Fibroblast of the conjunctiva (primary cell): ENCODE measurements around the gene MB.

Source experiments
- DNase-seq: peaks from one replicate; pipeline ENCODE4 v3.0.0-alpha.2; 2010; ENCODE audit warnings: low read depth

MB gene

DNA sequence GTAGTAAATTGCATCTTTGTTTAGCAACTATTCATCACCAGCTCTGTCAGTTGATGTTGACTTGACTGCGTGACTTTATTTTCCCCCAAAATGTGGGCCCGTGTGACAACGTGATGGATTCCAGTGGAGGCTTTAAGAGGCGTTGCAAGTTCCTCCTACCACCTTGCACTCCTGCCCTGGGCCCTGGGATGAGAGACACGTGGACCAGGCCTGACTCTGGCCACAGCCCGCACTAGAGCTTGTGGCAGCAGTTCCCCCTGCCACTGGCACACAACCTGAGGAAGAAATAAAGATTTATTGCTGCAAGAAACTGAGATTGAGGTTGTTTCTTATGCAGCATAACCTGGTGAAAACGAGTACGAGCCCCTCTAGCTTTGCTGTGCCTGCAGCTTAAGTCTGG is 44.6 kb downstream of the MB start:
- DNase-seq = no peak

DNA sequence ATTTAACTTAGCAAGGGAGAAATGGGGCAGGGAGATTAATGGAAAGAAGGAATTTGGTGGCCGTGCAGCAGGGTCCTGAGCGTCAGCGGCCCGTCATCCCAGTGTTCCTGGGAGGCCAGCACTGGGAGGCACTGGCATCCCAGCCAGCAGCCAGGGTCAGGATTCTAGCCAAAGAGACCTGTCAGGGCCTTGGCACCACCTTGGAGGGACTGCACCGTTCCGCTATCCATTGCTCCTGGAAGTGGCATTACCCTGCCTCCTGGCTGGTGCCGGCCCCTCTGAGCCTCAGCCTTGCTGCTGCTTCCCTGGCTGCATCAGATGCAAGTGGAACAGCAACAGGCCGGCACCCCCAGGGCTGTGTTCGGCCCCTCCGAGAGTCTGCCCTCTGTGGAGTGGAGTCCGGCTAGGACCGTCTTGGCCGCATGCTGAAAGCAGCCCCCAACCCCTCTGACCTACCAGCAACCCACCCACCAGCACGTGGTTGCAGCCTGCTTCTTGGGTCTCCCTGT is 46.4 kb downstream of the MB start:
- DNase-seq = no peak

DNA sequence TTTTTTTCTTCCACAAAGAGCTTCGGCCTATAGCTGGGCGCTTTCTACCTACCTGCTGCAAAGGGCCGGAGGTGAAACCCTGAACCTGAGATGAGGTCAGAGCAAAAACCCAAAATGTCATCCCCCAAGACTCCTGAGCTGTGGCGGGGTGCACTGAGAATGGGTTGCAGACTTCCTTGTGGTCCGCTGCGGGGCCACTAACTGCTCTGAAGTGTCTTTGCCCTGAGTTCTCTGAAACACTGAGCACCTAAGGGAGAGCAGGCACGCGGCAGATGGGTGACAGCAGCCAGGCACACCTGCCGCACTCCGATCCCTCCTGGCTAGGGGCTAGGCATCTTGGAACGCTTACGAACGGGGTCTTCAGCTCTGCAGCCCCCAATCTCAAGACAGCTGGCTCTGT is 47.2 kb downstream of the MB start:
- no peak for DNase-seq

DNA sequence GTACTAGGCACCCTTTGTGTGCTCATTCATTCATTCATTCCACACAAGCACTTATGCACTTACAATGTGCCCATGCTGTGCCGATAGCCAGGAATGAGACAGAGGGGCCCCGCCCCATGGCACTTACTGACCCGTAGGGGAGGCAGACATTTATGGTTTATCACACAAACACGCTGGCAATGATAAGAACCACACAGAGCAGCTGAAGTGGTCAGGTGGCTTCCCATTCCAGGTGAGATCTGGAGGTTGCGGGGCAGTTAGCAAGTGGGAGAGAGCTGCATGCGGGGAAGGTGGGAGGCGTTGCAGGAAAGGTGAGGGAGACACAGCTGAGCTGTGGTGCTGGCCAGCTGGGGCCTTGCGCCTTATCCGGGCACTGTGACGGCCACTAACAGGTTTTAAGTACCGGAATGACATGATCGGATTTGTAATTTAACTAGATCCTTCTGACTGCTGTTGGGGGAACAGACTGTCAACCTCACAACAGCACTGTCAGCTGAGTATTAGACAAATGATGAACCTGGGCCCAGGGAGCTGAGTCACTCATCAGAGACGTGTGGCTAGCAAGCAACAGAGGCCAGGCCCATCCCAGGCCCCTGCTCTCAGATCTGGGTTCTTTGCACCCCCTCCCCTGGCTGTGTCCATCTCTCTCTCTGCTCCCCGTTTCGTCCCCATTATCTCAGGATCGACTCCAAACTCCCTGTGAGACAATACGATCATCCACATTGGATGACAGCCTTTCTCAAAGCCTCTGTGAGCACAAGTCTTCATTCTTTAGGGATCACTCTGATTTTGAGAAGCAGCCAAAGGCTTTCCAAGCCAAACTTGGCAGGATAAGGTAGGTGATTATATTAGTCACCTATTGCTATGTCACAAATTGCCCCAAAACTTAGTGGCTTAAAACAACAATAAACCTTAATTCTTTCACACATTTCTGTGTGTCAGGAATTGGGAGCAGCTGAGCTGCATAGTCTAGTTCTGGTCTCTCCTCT is 48.1 kb downstream of the MB start:
- DNase-seq = no peak

DNA sequence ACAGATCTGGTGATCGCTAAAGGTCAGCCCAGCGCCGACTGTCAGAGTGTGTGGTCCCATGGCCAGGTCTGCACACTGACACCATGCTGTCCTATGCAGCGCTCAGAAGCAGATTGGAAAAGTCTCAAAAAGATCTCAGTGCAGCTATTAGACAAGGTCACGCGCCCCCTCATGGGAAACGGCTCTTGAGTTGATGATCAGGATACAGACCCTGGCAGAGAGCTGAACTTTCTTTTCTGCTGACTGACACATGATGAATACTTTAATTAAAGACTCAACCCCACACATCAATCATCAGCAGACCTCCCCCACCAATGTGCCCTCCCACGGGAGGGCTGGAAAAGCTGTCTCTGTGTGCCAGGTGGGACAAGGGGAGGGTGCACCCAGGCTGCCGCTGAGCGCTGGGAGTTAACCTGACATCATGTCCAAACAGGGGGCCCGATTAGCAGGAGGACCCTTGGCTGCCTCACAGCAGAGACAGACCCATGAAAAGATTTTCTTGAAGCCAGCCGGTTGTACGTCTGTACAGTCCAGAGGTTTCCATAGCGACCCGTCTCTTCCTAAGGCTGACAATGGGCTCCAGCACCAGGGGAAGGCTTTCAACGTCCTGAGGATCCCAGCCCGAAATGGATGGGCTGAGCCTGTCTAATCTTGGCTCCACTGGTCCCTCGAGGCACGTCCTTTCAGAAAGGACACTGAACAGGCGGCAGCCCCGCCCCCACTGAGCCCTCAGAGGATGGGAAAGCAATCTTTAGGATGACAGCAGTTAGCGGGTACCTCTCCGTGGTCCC is 49.6 kb downstream of the MB start:
- DNase-seq = no peak

DNA sequence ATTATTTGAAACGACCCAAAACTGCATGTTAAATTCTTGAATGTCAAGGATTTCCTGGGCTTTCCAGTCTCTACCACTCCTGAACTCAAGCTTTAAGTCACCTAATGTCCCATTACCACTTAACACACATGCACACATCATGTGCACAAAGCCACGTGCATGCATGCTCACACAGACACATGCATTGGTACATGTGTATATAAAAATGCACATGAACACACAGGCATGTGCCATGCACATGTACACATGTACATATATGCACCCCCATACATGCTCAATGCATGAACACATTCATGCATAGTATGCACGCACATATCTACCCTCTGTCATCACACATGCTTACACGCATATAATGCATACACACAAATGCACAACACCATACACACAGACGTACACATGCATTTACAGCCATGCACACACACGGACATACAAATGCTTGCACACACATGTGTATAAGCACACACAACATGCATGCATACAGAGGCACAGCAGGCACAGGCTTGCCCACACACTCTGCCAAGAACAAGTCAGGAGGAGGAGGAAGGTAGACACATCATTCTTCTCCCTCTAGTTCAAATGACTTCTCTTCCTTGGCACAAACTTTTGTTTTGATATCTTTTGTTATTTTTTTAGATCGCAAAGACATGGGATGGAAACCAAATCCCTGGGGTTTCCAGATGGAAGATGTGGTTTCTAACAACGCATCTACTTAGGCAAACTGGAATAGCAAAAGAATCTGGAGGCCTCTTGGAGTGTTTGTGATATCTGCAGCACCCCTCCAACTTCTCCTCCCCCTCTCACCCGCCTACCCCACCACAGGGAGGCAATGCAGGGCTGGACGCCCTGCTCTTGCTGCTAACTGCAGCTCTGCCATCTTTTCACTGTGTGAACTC is 51.9 kb downstream of the MB start:
- DNase-seq = peak; percentile 49

DNA sequence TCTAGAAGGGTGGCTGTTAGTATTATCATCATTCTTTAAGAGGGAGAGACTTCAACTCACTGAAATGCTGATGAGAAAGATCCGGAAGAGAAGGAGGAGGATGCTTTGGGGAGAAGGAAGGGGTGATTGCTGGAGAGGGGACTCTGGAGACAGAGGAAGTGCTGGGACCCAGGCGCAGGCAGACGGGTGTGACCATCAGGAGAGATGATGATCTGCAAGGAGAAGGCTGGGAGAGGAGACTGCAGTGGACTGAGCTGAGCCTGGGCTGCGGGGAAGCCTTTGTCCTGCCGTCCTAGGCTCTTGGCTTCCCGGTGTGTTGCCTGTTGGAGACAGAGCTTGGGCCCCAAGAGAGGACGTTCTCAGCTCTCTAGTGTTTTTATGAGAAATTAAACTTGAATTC is 53.9 kb downstream of the MB start:
- DNase-seq = no peak

DNA sequence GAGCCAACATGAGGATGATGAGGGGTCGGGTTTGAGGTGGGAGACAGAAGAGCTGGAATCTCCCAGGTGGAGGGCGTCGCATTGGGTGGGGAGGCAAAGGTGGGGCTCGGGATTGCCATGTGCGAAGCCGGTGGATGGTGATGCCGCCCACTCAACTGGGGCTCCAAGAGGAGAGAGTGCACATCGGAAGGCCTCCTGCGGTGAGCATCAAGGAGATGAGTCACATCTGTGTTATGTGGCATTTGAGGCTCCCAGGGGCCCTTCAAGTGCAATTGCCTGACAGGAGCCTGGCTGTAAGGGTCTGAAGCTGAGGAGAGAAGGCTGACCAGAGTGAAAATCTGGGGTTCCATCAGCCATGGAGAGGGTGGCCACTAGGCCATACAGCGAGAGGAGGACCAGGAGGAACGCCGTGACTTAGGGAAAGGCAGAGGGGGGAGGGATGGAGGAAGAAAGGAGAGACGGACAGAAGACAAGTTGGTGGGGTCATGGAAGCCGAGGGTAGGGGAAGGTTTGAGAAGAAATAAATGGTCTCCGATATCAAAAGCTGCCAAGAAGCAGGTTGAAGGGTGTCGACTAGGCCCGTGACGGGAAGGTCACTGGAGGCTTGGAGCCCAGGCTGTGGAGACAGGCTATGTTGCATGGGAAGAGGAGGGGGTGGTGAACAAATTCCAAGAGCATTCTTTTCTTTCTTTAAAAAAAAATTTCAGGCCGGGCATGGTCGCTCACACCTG is 55.2 kb downstream of the MB start:
- peak; percentile 16 for DNase-seq

DNA sequence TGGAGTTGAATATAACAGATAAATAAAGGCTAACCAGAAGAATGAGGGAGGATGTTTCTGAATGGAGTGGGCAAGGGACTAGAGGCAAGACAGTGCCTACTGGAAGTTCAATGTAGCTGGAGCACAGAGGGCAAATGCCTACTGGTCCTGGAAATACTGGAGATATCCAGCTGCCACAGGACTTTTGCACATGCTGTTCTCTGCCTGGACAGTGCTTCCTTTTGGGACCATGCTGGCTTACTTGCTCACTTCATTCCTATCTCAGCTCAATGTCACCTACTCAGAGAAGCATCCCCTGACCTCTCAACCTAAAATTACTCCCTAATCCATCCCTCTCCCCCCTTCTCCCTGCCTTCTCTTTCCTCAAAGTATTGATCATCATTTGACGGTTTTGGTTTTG is 56.3 kb downstream of the MB start:
- DNase-seq = no peak

DNA sequence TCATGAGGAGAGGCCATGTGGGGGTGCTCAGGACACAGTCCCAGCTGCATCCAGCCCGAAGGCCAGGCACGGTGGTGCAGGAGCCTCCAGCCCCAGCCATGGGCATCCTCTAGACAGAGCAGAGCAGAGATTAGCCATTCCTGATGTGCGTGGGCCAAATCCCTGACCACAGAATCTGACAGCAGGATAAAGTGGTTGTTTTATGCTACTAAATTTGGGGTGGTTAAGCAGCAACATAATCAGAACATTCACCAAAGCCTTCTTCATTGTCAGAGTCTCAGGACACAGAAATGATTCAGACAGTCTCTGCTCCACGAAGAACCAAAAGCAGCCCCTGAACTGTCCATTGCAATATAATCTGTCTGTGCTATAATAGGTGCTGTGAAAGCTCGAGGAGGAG is 56.8 kb downstream of the MB start:
- no peak for DNase-seq

DNA sequence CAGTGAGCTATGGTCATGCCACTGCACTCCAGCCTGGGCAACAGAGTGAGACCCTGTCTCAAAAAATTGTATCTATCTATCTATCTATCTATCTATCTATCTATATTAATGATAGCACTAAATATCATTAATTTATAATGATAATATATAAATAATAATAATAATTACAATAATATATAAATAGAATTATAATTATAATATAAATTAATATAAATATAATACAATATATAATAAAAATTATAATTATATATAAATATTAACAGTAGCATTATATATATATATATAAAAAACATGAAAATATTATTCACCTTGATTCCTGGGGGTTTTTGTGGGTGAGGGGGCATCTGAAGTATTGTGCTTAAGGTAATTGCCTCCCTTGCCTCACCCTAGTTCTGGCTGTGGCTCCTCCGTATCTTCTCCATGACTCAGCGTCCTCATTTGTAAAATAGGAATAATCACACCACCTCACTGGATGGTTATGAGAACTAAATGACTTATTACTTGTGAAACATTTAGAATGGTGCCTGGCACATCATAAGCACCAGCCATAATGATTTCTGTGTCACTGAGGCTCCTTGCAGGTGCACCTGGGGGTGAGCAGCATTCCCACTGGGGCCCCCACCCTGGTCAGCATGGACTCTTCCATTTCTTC is 57.6 kb downstream of the MB start:
- DNase-seq = no peak

DNA sequence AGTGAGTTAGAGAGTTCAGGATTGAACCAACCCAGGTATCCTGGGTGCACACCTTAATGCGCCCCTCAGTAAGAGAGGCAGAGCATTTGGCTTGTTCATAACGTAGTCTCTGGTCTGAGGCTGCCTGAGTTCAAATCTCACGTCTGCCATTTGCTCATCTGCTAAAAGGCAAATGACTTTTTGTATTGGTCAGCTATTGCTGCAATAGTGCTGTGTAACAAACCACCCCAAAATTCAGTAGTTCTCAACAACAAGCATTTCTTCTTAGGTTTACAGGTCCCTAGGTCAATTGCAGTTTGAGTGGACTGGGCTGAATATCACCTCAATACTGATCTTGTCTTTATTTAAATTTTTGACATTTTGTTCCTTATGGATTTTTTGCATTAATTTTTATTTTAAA is 58.4 kb downstream of the MB start:
- DNase-seq = no peak

DNA sequence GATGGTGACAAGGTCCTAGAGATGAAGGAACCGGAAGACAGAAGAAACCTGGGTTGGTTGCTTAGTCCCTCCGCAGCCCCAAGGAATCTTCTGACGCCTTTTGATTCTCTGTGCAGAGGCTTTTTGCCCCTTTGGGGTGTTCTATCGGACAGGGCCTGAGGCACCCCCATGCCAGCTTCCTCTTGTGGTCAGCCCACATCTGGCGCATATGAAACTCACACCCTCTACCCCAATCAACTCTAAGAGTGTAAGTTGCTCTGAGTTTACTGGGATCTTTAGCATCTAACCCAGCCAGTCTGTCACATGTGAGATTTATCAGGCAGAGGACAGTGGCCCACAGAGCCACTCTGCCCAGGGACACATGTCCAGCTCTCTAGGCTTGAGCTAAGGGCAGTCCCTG is 59.1 kb downstream of the MB start:
- no peak for DNase-seq
